GM12878 (cell line): Measurements from ENCODE around the gene CAPSL. TPM values are rescaled to one million over a fixed set of nuclear protein-coding genes. Genes with fewer than 3 reads are reported as not detected.

Experiments used
- ATAC-seq: fragments of 200-7000 bp; cut with Tn5 transposase; 3 replicates; pipeline ENCODE4 v1.9.1; 2020; ENCODE audit warnings: mild to moderate bottlenecking, moderate library complexity
- BruUV-seq: library from RNA; stranded (reverse); fragments of 400-500 nt; replicated peaks from 2 replicates; lab custom pipeline; 2021; lab: Mats Ljungman, UMichigan
- CTCF ChIA-PET: fragments of 300-600 bp; sonication (Branson Sonifier 250); formaldehyde crosslinking; extraction: SDS; loops from one replicate; lab custom pipeline; 2021; ENCODE audit warnings: inconsistent platforms; lab: Yijun Ruan, JAX
- POLR2A ChIA-PET: fragments of 350-600 bp; formaldehyde crosslinking; extraction: SDS; loops from one replicate; lab custom pipeline; 2021; ENCODE audit warnings: inconsistent platforms; lab: Charles Lee
- RAD21 ChIA-PET: fragments of 300-600 bp; sonication (Branson Sonifier 250); formaldehyde crosslinking; loops from one replicate; lab custom pipeline; 2023; ENCODE audit warnings: antibody characterized with exemption; ENCODE audit not compliant: unreplicated experiment; lab: Charles Lee
- SMC1A ChIA-PET: fragments of 300-600 bp; sonication (Branson Sonifier 250); formaldehyde crosslinking; loops from one replicate; lab custom pipeline; 2023; ENCODE audit not compliant: unreplicated experiment, uncharacterized antibody; lab: Charles Lee
- DNase-seq: peaks from one replicate; pipeline ENCODE4 v3.0.0-alpha.2; 2011; ENCODE audit warnings: low read depth, low spot score
- FAIRE-seq: peaks from 3 replicates; lab custom pipeline; 2011; peaks lifted over from hg19 to GRCh38; lab: Jason Lieb, UNC
- H2AFZ ChIP-seq: 2 replicates; pipeline ENCODE4 v1.6.0; 2011; ENCODE audit warnings: low read depth, low read length, control low read depth; ENCODE audit not compliant: control insufficient read depth
- H3K27ac ChIP-seq: 2 replicates; pipeline ENCODE4 v1.5.1; 2011; ENCODE audit warnings: control low read depth; ENCODE audit not compliant: control insufficient read depth, insufficient read depth
- H3K27me3 ChIP-seq, 2 experiments: replicated peaks in 1 of 2; 2 replicates each; pipeline versions ENCODE4 v1.6.0 to v1.6.1; 2011; ENCODE audit warnings: low read length in 1 of 2; ENCODE audit not compliant: control insufficient read depth in 2 of 2, insufficient read depth in 2 of 2
- H3K36me3 ChIP-seq, 2 experiments: 2 replicates each; pipeline ENCODE4 v1.5.1; 2011; ENCODE audit warnings: low read length in 1 of 2; ENCODE audit not compliant: control insufficient read depth in 2 of 2, insufficient read depth in 2 of 2
- H3K4me1 ChIP-seq: 2 replicates; pipeline ENCODE4 v1.6.1; 2011; ENCODE audit warnings: mild to moderate bottlenecking, low read length, moderate library complexity, mixed read lengths; ENCODE audit not compliant: control insufficient read depth, insufficient read depth
- H3K4me2 ChIP-seq: 2 replicates; pipeline ENCODE4 v1.6.0; 2011; ENCODE audit warnings: control low read depth; ENCODE audit not compliant: control insufficient read depth, insufficient read depth
- H3K4me3 ChIP-seq: fragments of 200-600 bp; sonication (generic); 2 replicates; pipeline ENCODE4 v1.5.1; 2016
- H3K79me2 ChIP-seq: 2 replicates; pipeline ENCODE4 v1.6.0; 2011; ENCODE audit warnings: low read length; ENCODE audit not compliant: control insufficient read depth, insufficient read depth
- H3K9ac ChIP-seq: 2 replicates; pipeline ENCODE4 v1.8.0; 2011; ENCODE audit warnings: low read length, control low read depth, mixed read lengths; ENCODE audit not compliant: control insufficient read depth, insufficient read depth
- H3K9me3 ChIP-seq: replicated peaks from 3 replicates; pipeline ENCODE4 v1.5.1; 2011; ENCODE audit warnings: mild to moderate bottlenecking, low read length; ENCODE audit not compliant: control insufficient read depth, insufficient read depth
- H4K20me1 ChIP-seq: 2 replicates; pipeline ENCODE4 v1.6.0; 2011; ENCODE audit not compliant: control insufficient read depth, insufficient read depth
- BCL11A ChIP-seq: IDR thresholded peaks from 2 replicates; pipeline ENCODE4 v1.6.1; 2011; ENCODE audit warnings: low read depth, low read length
- IKZF2 ChIP-seq, 2 experiments: fragments of 450-650 bp; IDR thresholded peaks; 2 replicates each; pipeline ENCODE4 v1.6.1; 2017; ENCODE audit warnings: mild to moderate bottlenecking in 2 of 2, moderate library complexity in 2 of 2
- MXI1 ChIP-seq: fragments of 150-350 bp; IDR thresholded peaks from 2 replicates; pipeline ENCODE4 v1.6.1; 2011; ENCODE audit warnings: low read depth, mild to moderate bottlenecking, inconsistent platforms, low read length, improper control_type of control experiment
- NBN ChIP-seq: fragments of 450-650 bp; IDR thresholded peaks from 2 replicates; pipeline ENCODE4 v1.6.1; 2016
- NFYB ChIP-seq: IDR thresholded peaks from 2 replicates; pipeline ENCODE4 v1.6.1; 2011; ENCODE audit warnings: low read depth, mild to moderate bottlenecking, low read length, improper control_type of control experiment, moderate library complexity; ENCODE audit not compliant: insufficient read depth
- PBX3 ChIP-seq: IDR thresholded peaks from 2 replicates; pipeline ENCODE4 v1.6.1; 2011; ENCODE audit warnings: mild to moderate bottlenecking, low read depth, low read length, moderate library complexity; ENCODE audit not compliant: insufficient replicate concordance
- PKNOX1 ChIP-seq: fragments of 450-650 bp; IDR thresholded peaks from 2 replicates; pipeline ENCODE4 v1.6.1; 2016; ENCODE audit warnings: mild to moderate bottlenecking
- STAT1 ChIP-seq: fragments of 450-650 bp; conservative IDR thresholded peaks from 2 replicates; pipeline ENCODE4 v1.6.1; 2014; ENCODE audit warnings: antibody characterized with exemption, mild to moderate bottlenecking
- TCF12 ChIP-seq: IDR thresholded peaks from 2 replicates; pipeline ENCODE4 v1.6.1; 2011; ENCODE audit warnings: low read depth, mild to moderate bottlenecking, low read length
- TCF3 ChIP-seq: IDR thresholded peaks from 2 replicates; pipeline ENCODE4 v1.6.1; 2012; ENCODE audit warnings: low read depth, mild to moderate bottlenecking, low read length, borderline replicate concordance; ENCODE audit not compliant: insufficient read depth
- ZNF384 ChIP-seq: IDR thresholded peaks from 2 replicates; pipeline ENCODE4 v1.6.1; 2012; ENCODE audit warnings: low read depth, mild to moderate bottlenecking, low read length, improper control_type of control experiment, borderline replicate concordance
- WGBS: methylation state at CpG from one replicate; pipeline ENCODE4 v1.1.6; 2016; ENCODE audit warnings: low lambda C conversion rate; ENCODE audit not compliant: insufficient replicate concordance, insufficient coverage; ENCODE audit errors: missing lambda C conversion rate; 5-methylcytosine and 5-hydroxymethylcytosine counted together
- in situ Hi-C: fragments of 300-500 bp; cut with MboI; formaldehyde crosslinking; loops from 9 replicates; pipeline ENCODE4 v1.14.3; 2018; ENCODE audit warnings: mixed read lengths
- intact Hi-C: fragments of 100-400 bp; cut with micrococcal nuclease; formaldehyde crosslinking; loops from one replicate; pipeline ENCODE4 v1.14.2; 2022; ENCODE audit not compliant: unreplicated experiment
- polyA plus RNA-seq, 11 experiments: library from polyadenylated mRNA; depleted of rRNA in 4 of 11; unstranded in 6 of 11; stranded (reverse) in 5 of 11; fragments of >200 nt; fragmentation: Nextera tagmentation in 4 of 11; fragmentation: Illumina TruSeq in 1 of 11; extraction: Ambion mirVana in 4 of 11; extraction: Trizol in 1 of 11; gene quantifications; 1 replicate in 1 of 11; 2 replicates in 10 of 11; pipeline versions ENCODE4 v1.2.1 to v1.2.3, GENCODE V29; 2011 to 2016; ENCODE audit warnings: inconsistent platforms in 2 of 11, missing spikeins in 2 of 11, low read depth in 1 of 11
- total RNA-seq, 4 experiments: library from RNA; depleted of rRNA in 3 of 4; stranded (reverse); fragments of >200 nt in 3 of 4; fragmentation: Illumina TruSeq in 1 of 4; extraction: Trizol in 1 of 4; gene quantifications; 2 replicates each; pipeline versions ENCODE4 v1.2.1 to v1.2.3, GENCODE V29; 2013 to 2021
- TF ChIP-seq, protein P1 (sequence below): IDR thresholded peaks from 2 replicates; pipeline ENCODE4 v1.6.1; 2012; ENCODE audit warnings: low read length, inconsistent platforms
- TF ChIP-seq, protein P2 (sequence below): fragments of 450-650 bp; IDR thresholded peaks from 2 replicates; pipeline ENCODE4 v1.6.1; 2018; ENCODE audit warnings: borderline replicate concordance, mild to moderate bottlenecking; ENCODE audit not compliant: partially characterized antibody

Gene CAPSL
- total and polyA plus RNA-seq, 10 of the 15 experiments (the other 5 are each of a cell fraction or from before 2014, with no cell fraction given): 0.19 to 0.57 (median 0.20) TPM; not detected in 7

GRCh38 chr5:35899800-35900199 is 38.6 kb downstream of the CAPSL start:
- peaks cover 46% of the 10 kb centered on the region for H3K4me1 ChIP-seq
- ATAC-seq (peak; percentile 37), DNase-seq (no peak), FAIRE-seq (peak; percentile 49)
- H3K4me2 ChIP-seq: no peak overlapping the region
- SMC1A ChIA-PET: interaction anchor here (0.8 to 13.7 kb wide), 8 partner anchors 8 to 670 kb away, joined by 3 to 238 read pairs (median 8); partner anchors contain the start of gene IL7R
- no peak overlapping the region for H3K9ac ChIP-seq
- BruUV-seq: no TSS peak
- RAD21 ChIA-PET: interaction anchor here (0.8 to 3.0 kb wide), 14 partner anchors 15 to 105 kb away, joined by 3 to 13 read pairs (median 4); no protein-coding TSS in a partner anchor
- intact Hi-C loops (no loop called here), in situ Hi-C loops (no loop called here)
- H3K27me3 ChIP-seq: no peaks in the 10 kb centered on the region
- no peaks in the 10 kb centered on the region for H3K9me3 ChIP-seq
- no peak overlapping the region for H3K4me3 ChIP-seq
- H3K79me2 ChIP-seq: no peaks in the 10 kb centered on the region
- peak overlapping the region; percentile 66 for H3K27ac ChIP-seq
- CTCF ChIA-PET: interaction anchor here (0.9 to 2.7 kb wide), 8 partner anchors 9 to 463 kb away, joined by 3 to 13 read pairs (median 6); no protein-coding TSS in a partner anchor
- H2AFZ ChIP-seq: peak overlapping the region; percentile 2; the same call in 1 of the 2 replicates
- H4K20me1 ChIP-seq: no peaks in the 10 kb centered on the region
- POLR2A ChIA-PET: interaction anchor here (1.0 to 5.6 kb wide), 6 partner anchors 8 to 44 kb away, joined by 3 to 23 read pairs (median 5); partner anchors contain the start of gene IL7R
- WGBS: 1% methylated on average over 3 of the region's 3 CpGs
- H3K36me3 ChIP-seq: no peaks in the 10 kb centered on the region
- TF ChIP-seq BCL11A: peak; percentile 63; the same call in 1 of the 2 replicates
- TF ChIP-seq MXI1: 0 out of 2 replicates have a peak, but pooled peaks have one; percentile 27
- TF ChIP-seq IKZF2 (IDR thresholded peaks at IDR 0.05): peak; percentile 18 to 49; a peak in 2 of 4 replicates
- peak; percentile 87 for TF ChIP-seq PKNOX1
- TF ChIP-seq ZNF384: no peak
- TF ChIP-seq NBN: 0 out of 2 replicates have a peak, but pooled peaks have one; percentile 43
- TF ChIP-seq, protein P1, sequence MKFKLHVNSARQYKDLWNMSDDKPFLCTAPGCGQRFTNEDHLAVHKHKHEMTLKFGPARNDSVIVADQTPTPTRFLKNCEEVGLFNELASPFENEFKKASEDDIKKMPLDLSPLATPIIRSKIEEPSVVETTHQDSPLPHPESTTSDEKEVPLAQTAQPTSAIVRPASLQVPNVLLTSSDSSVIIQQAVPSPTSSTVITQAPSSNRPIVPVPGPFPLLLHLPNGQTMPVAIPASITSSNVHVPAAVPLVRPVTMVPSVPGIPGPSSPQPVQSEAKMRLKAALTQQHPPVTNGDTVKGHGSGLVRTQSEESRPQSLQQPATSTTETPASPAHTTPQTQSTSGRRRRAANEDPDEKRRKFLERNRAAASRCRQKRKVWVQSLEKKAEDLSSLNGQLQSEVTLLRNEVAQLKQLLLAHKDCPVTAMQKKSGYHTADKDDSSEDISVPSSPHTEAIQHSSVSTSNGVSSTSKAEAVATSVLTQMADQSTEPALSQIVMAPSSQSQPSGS: peak; percentile 77
- TF ChIP-seq, protein P2, sequence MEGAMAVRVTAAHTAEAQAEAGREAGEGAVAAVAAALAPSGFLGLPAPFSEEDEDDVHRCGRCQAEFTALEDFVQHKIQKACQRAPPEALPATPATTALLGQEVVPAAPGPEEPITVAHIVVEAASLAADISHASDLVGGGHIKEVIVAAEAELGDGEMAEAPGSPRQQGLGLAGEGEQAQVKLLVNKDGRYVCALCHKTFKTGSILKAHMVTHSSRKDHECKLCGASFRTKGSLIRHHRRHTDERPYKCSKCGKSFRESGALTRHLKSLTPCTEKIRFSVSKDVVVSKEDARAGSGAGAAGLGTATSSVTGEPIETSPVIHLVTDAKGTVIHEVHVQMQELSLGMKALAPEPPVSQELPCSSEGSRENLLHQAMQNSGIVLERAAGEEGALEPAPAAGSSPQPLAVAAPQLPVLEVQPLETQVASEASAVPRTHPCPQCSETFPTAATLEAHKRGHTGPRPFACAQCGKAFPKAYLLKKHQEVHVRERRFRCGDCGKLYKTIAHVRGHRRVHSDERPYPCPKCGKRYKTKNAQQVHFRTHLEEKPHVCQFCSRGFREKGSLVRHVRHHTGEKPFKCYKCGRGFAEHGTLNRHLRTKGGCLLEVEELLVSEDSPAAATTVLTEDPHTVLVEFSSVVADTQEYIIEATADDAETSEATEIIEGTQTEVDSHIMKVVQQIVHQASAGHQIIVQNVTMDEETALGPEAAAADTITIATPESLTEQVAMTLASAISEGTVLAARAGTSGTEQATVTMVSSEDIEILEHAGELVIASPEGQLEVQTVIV: no peak
- TF ChIP-seq PBX3: peak; percentile 47
- TF ChIP-seq TCF3: 0 out of 2 replicates have a peak, but pooled peaks have one; percentile 64
- TF ChIP-seq STAT1: no peak
- TF ChIP-seq NFYB: no peak
- TF ChIP-seq TCF12: peak; percentile 78
